ENCODE data around the gene ASS1. TPM values are rescaled to one million over a fixed set of nuclear protein-coding genes. Genes with fewer than 3 reads are reported as not detected.
A peak's percentile ranks its signal among the peaks of the same experiment; 100 is the strongest.

ASS1 gene
- total and polyA plus RNA-seq, 2 of the 13 experiments (the other 11 are each of a cell fraction or from before 2014, with no cell fraction given), result 77.6 to 122 TPM

- TF ChIP-seq RNF2 (conservative IDR thresholded peaks at IDR 0.05; ENCODE audit: low read depth), result peak; percentile 89
- peak; percentile 39 for TF ChIP-seq SP2 (CRISPR knock-in tag; IDR thresholded peaks at IDR 0.05)
- TF ChIP-seq ATM (IDR thresholded peaks at IDR 0.05; ENCODE audit: borderline replicate concordance), result no peak
- TF ChIP-seq ZSCAN25 (CRISPR knock-in tag; IDR thresholded peaks at IDR 0.05), result peak; percentile 86
- TF ChIP-seq ZMYM3 (CRISPR knock-in tag; IDR thresholded peaks at IDR 0.05), result peak; percentile 63; the same call in 1 of the 2 replicates
- peak; percentile 80; the same call in 1 of the 2 replicates for TF ChIP-seq SMAD3 (CRISPR knock-in tag; IDR thresholded peaks at IDR 0.05)
- TF ChIP-seq ZNF776 (CRISPR knock-in tag; IDR thresholded peaks at IDR 0.05), result no peak
- no peak for TF ChIP-seq AGO2 (optimal IDR thresholded peaks at IDR 0.05; ENCODE audit: low read depth, low read length)
- TF ChIP-seq SSRP1 (CRISPR knock-in tag; IDR thresholded peaks at IDR 0.05), result no peak
- no peak for TF ChIP-seq CREM (IDR thresholded peaks at IDR 0.05)
- no peak for TF ChIP-seq CREM (CRISPR knock-in tag; IDR thresholded peaks at IDR 0.05)
- TF ChIP-seq ZNF501 (CRISPR knock-in tag; IDR thresholded peaks at IDR 0.05), result peak; percentile 82
- TF ChIP-seq, protein P1, sequence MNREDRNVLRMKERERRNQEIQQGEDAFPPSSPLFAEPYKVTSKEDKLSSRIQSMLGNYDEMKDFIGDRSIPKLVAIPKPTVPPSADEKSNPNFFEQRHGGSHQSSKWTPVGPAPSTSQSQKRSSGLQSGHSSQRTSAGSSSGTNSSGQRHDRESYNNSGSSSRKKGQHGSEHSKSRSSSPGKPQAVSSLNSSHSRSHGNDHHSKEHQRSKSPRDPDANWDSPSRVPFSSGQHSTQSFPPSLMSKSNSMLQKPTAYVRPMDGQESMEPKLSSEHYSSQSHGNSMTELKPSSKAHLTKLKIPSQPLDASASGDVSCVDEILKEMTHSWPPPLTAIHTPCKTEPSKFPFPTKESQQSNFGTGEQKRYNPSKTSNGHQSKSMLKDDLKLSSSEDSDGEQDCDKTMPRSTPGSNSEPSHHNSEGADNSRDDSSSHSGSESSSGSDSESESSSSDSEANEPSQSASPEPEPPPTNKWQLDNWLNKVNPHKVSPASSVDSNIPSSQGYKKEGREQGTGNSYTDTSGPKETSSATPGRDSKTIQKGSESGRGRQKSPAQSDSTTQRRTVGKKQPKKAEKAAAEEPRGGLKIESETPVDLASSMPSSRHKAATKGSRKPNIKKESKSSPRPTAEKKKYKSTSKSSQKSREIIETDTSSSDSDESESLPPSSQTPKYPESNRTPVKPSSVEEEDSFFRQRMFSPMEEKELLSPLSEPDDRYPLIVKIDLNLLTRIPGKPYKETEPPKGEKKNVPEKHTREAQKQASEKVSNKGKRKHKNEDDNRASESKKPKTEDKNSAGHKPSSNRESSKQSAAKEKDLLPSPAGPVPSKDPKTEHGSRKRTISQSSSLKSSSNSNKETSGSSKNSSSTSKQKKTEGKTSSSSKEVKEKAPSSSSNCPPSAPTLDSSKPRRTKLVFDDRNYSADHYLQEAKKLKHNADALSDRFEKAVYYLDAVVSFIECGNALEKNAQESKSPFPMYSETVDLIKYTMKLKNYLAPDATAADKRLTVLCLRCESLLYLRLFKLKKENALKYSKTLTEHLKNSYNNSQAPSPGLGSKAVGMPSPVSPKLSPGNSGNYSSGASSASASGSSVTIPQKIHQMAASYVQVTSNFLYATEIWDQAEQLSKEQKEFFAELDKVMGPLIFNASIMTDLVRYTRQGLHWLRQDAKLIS (CRISPR knock-in tag; IDR thresholded peaks at IDR 0.05), result no peak
- TF ChIP-seq, protein P2, sequence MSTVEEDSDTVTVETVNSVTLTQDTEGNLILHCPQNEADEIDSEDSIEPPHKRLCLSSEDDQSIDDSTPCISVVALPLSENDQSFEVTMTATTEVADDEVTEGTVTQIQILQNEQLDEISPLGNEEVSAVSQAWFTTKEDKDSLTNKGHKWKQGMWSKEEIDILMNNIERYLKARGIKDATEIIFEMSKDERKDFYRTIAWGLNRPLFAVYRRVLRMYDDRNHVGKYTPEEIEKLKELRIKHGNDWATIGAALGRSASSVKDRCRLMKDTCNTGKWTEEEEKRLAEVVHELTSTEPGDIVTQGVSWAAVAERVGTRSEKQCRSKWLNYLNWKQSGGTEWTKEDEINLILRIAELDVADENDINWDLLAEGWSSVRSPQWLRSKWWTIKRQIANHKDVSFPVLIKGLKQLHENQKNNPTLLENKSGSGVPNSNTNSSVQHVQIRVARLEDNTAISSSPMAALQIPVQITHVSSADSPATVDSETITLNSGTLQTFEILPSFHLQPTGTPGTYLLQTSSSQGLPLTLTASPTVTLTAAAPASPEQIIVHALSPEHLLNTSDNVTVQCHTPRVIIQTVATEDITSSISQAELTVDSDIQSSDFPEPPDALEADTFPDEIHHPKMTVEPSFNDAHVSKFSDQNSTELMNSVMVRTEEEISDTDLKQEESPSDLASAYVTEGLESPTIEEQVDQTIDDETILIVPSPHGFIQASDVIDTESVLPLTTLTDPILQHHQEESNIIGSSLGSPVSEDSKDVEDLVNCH (CRISPR knock-in tag; IDR thresholded peaks at IDR 0.05), result 0 out of 2 replicates have a peak, but pooled peaks have one; percentile 33
- TF ChIP-seq ZNF235 (CRISPR knock-in tag; IDR thresholded peaks at IDR 0.05; ENCODE audit: borderline replicate concordance), result no peak
- peak; percentile 81; the same call in 1 of the 2 replicates for TF ChIP-seq ZNF607 (CRISPR knock-in tag; IDR thresholded peaks at IDR 0.05; ENCODE audit: borderline replicate concordance)
- peak; percentile 89 for TF ChIP-seq ZNF773 (CRISPR knock-in tag; IDR thresholded peaks at IDR 0.05; ENCODE audit: borderline replicate concordance)
- TF ChIP-seq GLMP (CRISPR knock-in tag; IDR thresholded peaks at IDR 0.05; ENCODE audit: borderline replicate concordance), result no peak
- TF ChIP-seq NFKBIZ (CRISPR knock-in tag; IDR thresholded peaks at IDR 0.05), result peak; percentile 99
- TF ChIP-seq, protein P3, sequence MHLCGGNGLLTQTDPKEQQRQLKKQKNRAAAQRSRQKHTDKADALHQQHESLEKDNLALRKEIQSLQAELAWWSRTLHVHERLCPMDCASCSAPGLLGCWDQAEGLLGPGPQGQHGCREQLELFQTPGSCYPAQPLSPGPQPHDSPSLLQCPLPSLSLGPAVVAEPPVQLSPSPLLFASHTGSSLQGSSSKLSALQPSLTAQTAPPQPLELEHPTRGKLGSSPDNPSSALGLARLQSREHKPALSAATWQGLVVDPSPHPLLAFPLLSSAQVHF (CRISPR knock-in tag; IDR thresholded peaks at IDR 0.05), result peak; percentile 65; the same call in 1 of the 2 replicates
- peak; percentile 92 for TF ChIP-seq ZNF556 (CRISPR knock-in tag; IDR thresholded peaks at IDR 0.05; ENCODE audit: borderline replicate concordance)
- peak; percentile 84 for TF ChIP-seq FOSL2 (CRISPR knock-in tag; IDR thresholded peaks at IDR 0.05)
- TF ChIP-seq ZNF644 (CRISPR knock-in tag; IDR thresholded peaks at IDR 0.05; ENCODE audit: low read depth), result peak; percentile 87
- no peak for TF ChIP-seq HNRNPUL1 (IDR thresholded peaks at IDR 0.05; ENCODE audit: low read depth, low read length)
These were observed 5.7 kb downstream of the ASS1 start (continued) for GRCh38 chr9:130450344-130451003.

All from HepG2 (cell line).